Endothelial cell of umbilical vein (primary cell): ENCODE data around the gene B3GNT9.

ENCODE experiments used
- EZH2 ChIP-seq: IDR thresholded peaks from 2 replicates; pipeline ENCODE4 v1.6.1; 2012; ENCODE audit warnings: borderline replicate concordance, low read depth, mild to moderate bottlenecking, moderate library complexity, low read length, inconsistent platforms; ENCODE audit not compliant: severe bottlenecking
- FOS ChIP-seq: IDR thresholded peaks from 2 replicates; pipeline ENCODE4 v1.6.1; 2011; ENCODE audit warnings: mild to moderate bottlenecking, low read length, moderate library complexity, borderline replicate concordance; ENCODE audit not compliant: insufficient read depth
- JUN ChIP-seq: IDR thresholded peaks from 2 replicates; pipeline ENCODE4 v1.6.1; 2011; ENCODE audit warnings: borderline replicate concordance, low read depth; ENCODE audit not compliant: insufficient read length, insufficient read depth
- POLR2A ChIP-seq: IDR thresholded peaks from 2 replicates; pipeline ENCODE4 v1.6.1; 2012; ENCODE audit warnings: low read depth, mild to moderate bottlenecking, control low read depth, low read length
- POLR2AphosphoS5 ChIP-seq: IDR thresholded peaks from 2 replicates; pipeline ENCODE4 v1.6.1; 2012; ENCODE audit warnings: low read depth, mild to moderate bottlenecking, control low read depth, low read length, moderate library complexity; ENCODE audit not compliant: insufficient read depth
- TF ChIP-seq, protein P1 (sequence below), 2 donors: IDR thresholded peaks; 1 replicate in 1 of 2; 2 replicates in 1 of 2; pipeline ENCODE4 v1.5.1; 2011; ENCODE audit warnings: low read length in 2 of 2, mild to moderate bottlenecking in 2 of 2, moderate library complexity in 2 of 2, control low read depth in 1 of 2, inconsistent platforms in 1 of 2, low read depth in 1 of 2; ENCODE audit not compliant: insufficient read depth in 1 of 2; ENCODE audit errors: extremely low read depth in 1 of 2

GRCh38 chr16:67167588-67167987, 16.8 kb upstream of the B3GNT9 start:
- TF ChIP-seq, protein P1, sequence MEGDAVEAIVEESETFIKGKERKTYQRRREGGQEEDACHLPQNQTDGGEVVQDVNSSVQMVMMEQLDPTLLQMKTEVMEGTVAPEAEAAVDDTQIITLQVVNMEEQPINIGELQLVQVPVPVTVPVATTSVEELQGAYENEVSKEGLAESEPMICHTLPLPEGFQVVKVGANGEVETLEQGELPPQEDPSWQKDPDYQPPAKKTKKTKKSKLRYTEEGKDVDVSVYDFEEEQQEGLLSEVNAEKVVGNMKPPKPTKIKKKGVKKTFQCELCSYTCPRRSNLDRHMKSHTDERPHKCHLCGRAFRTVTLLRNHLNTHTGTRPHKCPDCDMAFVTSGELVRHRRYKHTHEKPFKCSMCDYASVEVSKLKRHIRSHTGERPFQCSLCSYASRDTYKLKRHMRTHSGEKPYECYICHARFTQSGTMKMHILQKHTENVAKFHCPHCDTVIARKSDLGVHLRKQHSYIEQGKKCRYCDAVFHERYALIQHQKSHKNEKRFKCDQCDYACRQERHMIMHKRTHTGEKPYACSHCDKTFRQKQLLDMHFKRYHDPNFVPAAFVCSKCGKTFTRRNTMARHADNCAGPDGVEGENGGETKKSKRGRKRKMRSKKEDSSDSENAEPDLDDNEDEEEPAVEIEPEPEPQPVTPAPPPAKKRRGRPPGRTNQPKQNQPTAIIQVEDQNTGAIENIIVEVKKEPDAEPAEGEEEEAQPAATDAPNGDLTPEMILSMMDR (IDR thresholded peaks at IDR 0.05; ENCODE audit: extremely low read depth in 1 of 2, insufficient read depth in 1 of 2, low read depth in 1 of 2, low read length in 2 of 2) = no peak
- no peak for TF ChIP-seq POLR2AphosphoS5
- no peak for TF ChIP-seq EZH2
- no peak for TF ChIP-seq POLR2A
- TF ChIP-seq JUN = no peak
- no peak for TF ChIP-seq FOS
